ENCODE data around the gene CST9. TPM values are rescaled to one million over a fixed set of nuclear protein-coding genes. Genes with fewer than 3 reads are reported as not detected.

CST9 gene
- total and polyA plus RNA-seq, 2 of the 13 experiments (the other 11 are each of a cell fraction or from before 2014, with no cell fraction given) = 0.07 TPM; not detected in 1

- Histone ChIP-seq H3K4me3 (replicated peaks in 1 of 3; ENCODE audit: insufficient read depth in 1 of 3, low read depth in 2 of 3, low read length in 3 of 3) (peak overlapping the region; percentile 24 to 66 (median 27); a peak in 4 of 6 replicates), H3K9ac (ENCODE audit: insufficient read depth, low read depth, low read length) (peak overlapping the region; percentile 50), H3K27me3 (ENCODE audit: control insufficient read depth in 1 of 2, insufficient read depth in 2 of 2, low read length in 2 of 2) (no peaks in the 10 kb centered on the region; a peak in 1 of 5 replicates), H3K79me2 (ENCODE audit: insufficient read depth, low read length) (peaks cover 17% of the 10 kb centered on the region), H3K4me1 (ENCODE audit: insufficient read depth, low read length) (peaks cover 59% of the 10 kb centered on the region), H3K9me3 (ENCODE audit: low read length) (no peaks in the 10 kb centered on the region), H3K36me3 (replicated peaks in 1 of 2; ENCODE audit: control insufficient read depth in 1 of 2, insufficient read depth in 2 of 2, low read length in 2 of 2) (no peaks in the 10 kb centered on the region; a peak in 1 of 5 replicates), H3K27ac (ENCODE audit: extremely low read length, insufficient read depth, low read length) (peak overlapping the region; percentile 48), H3K4me2 (ENCODE audit: low read depth, low read length) (peak overlapping the region; percentile 87), H2AFZ (ENCODE audit: low read length) (no peak overlapping the region), H4K20me1 (ENCODE audit: insufficient read depth, low read length) (peaks cover 8% of the 10 kb centered on the region; the same call in 1 of the 2 replicates)
- DNase-seq (ENCODE audit: low spot score) = peak; percentile 86
- BruUV-seq (replicated peaks) = no TSS peak
- intact Hi-C loops (cut with micrococcal nuclease; ENCODE audit: unreplicated experiment) = loop anchor here (1.0 kb wide), 1 partner anchor 9 kb away; no protein-coding TSS in a partner anchor
- ChIA-PET POLR2A (interaction anchor here (0.8 to 18.0 kb wide), 19 partner anchors 8 to 1129 kb away, joined by 3 to 543 read pairs (median 5); partner anchors contain the start of genes NAPB and NXT1), CTCF (ENCODE audit: low intra/inter-chr PET ratio, low total read pairs) (interaction anchor here (1.8 to 2.1 kb wide), 2 partner anchors 25 to 28 kb away, joined by 4 to 9 read pairs; no protein-coding TSS in a partner anchor)
- WGBS (ENCODE audit: low lambda C conversion rate) = 11% methylated on average over 11 of the region's 11 CpGs
- in situ Hi-C loops (cut with HindIII; ENCODE audit: extremely low pct_ligation_motif_present, low pct_unique_long_range_greater_than_20kb) = no loop called here
- FAIRE-seq = peak; percentile 84
- ATAC-seq = peak; percentile 39
- no peak for TF ChIP-seq ZNF10 (CRISPR knock-in tag; IDR thresholded peaks at IDR 0.05; ENCODE audit: borderline replicate concordance, low read depth)
- TF ChIP-seq RCOR2 (CRISPR knock-in tag; IDR thresholded peaks at IDR 0.05) = peak; percentile 49; the same call in 1 of the 2 replicates
- peak; percentile 60 for TF ChIP-seq PITX1 (CRISPR knock-in tag; IDR thresholded peaks at IDR 0.05)
- TF ChIP-seq ZNF605 (CRISPR knock-in tag; IDR thresholded peaks at IDR 0.05) = no peak; the same call in 1 of the 2 replicates
- 0 out of 2 replicates have a peak, but pooled peaks have one; percentile 34 for TF ChIP-seq MEIS2 (CRISPR knock-in tag; IDR thresholded peaks at IDR 0.05)
- no peak; the same call in 1 of the 2 replicates for TF ChIP-seq ZNF275 (CRISPR knock-in tag; IDR thresholded peaks at IDR 0.05; ENCODE audit: borderline replicate concordance)
- TF ChIP-seq TBL1XR1 (IDR thresholded peaks at IDR 0.05; ENCODE audit: borderline replicate concordance, low read length, partially characterized antibody) = peak; percentile 94
- no peak; the same call in 1 of the 2 replicates for TF ChIP-seq NFAT5 (CRISPR knock-in tag; IDR thresholded peaks at IDR 0.05)
- TF ChIP-seq, protein P1, sequence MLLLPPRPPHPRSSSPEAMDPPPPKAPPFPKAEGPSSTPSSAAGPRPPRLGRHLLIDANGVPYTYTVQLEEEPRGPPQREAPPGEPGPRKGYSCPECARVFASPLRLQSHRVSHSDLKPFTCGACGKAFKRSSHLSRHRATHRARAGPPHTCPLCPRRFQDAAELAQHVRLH (CRISPR knock-in tag; IDR thresholded peaks at IDR 0.05; ENCODE audit: borderline replicate concordance, low read depth) = peak; percentile 94; the same call in 1 of the 2 replicates
- TF ChIP-seq, protein P2, sequence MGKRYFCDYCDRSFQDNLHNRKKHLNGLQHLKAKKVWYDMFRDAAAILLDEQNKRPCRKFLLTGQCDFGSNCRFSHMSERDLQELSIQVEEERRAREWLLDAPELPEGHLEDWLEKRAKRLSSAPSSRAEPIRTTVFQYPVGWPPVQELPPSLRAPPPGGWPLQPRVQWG (CRISPR knock-in tag; IDR thresholded peaks at IDR 0.05; ENCODE audit: borderline replicate concordance, low read depth) = no peak
- TF ChIP-seq ZNF292 (CRISPR knock-in tag; IDR thresholded peaks at IDR 0.05; ENCODE audit: borderline replicate concordance, low read depth) = peak; percentile 98
- no peak for TF ChIP-seq NFE2L1 (CRISPR knock-in tag; IDR thresholded peaks at IDR 0.05; ENCODE audit: borderline replicate concordance)
- TF ChIP-seq RFX3 (CRISPR knock-in tag; IDR thresholded peaks at IDR 0.05) = no peak
Measured at GRCh38 chr20:23640671-23641667, 35.3 kb upstream of the CST9 start.

Data from HepG2 (cell line).